Peyer's patch (tissue), 4 donors: ENCODE results near the gene CDC73. TPM values are rescaled to one million over a fixed set of nuclear protein-coding genes. Genes with fewer than 3 reads are reported as not detected.

ENCODE experiments used
- DNase-seq, 3 donors: peaks; one replicate each; pipeline ENCODE4 v3.0.0-alpha.2; 2017 to 2019
- H3K27ac ChIP-seq, 4 donors: fragments of 200-600 bp; sonication (generic); one replicate each; pipeline ENCODE4 v1.5.1; 2016 to 2019
- H3K27me3 ChIP-seq, 2 donors: fragments of 200-600 bp; sonication (generic); one replicate each; pipeline ENCODE4 v1.5.1; 2019
- H3K36me3 ChIP-seq, 3 donors: fragments of 200-600 bp; sonication (generic); one replicate each; pipeline ENCODE4 v1.5.1; 2016 to 2019
- H3K4me1 ChIP-seq, 4 donors: fragments of 200-600 bp; sonication (generic); one replicate each; pipeline ENCODE4 v1.5.1; 2016 to 2019
- H3K4me3 ChIP-seq, 4 donors: fragments of 200-600 bp; sonication (generic); 1 replicate in 3 of 4; 2 replicates in 1 of 4; pipeline ENCODE4 v1.5.1; 2016 to 2019; ENCODE audit warnings: mild to moderate bottlenecking in 1 of 4
- H3K9me3 ChIP-seq, 4 donors: fragments of 200-600 bp; sonication (generic); one replicate each; pipeline ENCODE4 v1.5.1; 2016 to 2019; ENCODE audit warnings: mild to moderate bottlenecking in 1 of 4
- POLR2A ChIP-seq, 2 donors: fragments of 450-650 bp; IDR thresholded peaks; one replicate each; pipeline ENCODE4 v1.5.1; 2017; ENCODE audit warnings: antibody characterized with exemption in 2 of 2, mild to moderate bottlenecking in 2 of 2, moderate library complexity in 2 of 2
- total RNA-seq, 4 donors: library from RNA; depleted of rRNA; stranded (reverse); fragments of >200 nt; gene quantifications; one replicate each; pipeline ENCODE4 v1.1.0, GENCODE V29; 2016
- TF ChIP-seq, protein P1 (sequence below), 6 experiments: fragments of 450-650 bp in 4 of 6; fragments of 200-600 bp in 2 of 6; sonication (generic) in 1 of 6; IDR thresholded peaks; one replicate each; pipeline ENCODE4 v1.5.1; 2017 to 2019; ENCODE audit warnings: antibody characterized with exemption in 6 of 6, mild to moderate bottlenecking in 3 of 6, moderate library complexity in 1 of 6

CDC73 gene
- total RNA-seq, 4 donors from 2014 or later, result 28.6 to 191 (median 43.1) TPM

DNA sequence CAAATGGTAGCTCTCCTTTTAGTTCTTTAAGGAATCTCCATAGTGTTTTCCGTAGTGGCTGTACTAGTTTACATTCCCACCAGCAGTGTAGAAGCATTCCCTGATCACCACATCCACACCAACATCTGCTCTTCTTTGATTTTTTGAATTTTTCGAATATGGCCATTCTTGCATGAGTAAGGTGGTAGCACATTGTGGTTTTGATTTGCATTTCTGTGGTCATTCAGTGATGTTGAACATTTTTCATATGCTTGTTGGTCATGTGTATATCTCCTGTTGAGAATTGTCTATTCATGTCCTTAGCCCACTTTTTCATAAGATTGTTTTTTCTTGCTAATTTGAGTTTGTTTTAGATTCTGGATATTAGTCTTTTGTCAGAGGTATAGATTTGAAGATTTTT, 149.2 kb downstream of the CDC73 start:
- Histone ChIP-seq H3K36me3 (no peaks in the 10 kb centered on the region), H3K4me3 (no peak overlapping the region), H3K4me1 (no peaks in the 10 kb centered on the region), H3K9me3 (no peaks in the 10 kb centered on the region), H3K27me3 (no peaks in the 10 kb centered on the region), H3K27ac (no peak overlapping the region)
- no peak for DNase-seq
- TF ChIP-seq, protein P1, sequence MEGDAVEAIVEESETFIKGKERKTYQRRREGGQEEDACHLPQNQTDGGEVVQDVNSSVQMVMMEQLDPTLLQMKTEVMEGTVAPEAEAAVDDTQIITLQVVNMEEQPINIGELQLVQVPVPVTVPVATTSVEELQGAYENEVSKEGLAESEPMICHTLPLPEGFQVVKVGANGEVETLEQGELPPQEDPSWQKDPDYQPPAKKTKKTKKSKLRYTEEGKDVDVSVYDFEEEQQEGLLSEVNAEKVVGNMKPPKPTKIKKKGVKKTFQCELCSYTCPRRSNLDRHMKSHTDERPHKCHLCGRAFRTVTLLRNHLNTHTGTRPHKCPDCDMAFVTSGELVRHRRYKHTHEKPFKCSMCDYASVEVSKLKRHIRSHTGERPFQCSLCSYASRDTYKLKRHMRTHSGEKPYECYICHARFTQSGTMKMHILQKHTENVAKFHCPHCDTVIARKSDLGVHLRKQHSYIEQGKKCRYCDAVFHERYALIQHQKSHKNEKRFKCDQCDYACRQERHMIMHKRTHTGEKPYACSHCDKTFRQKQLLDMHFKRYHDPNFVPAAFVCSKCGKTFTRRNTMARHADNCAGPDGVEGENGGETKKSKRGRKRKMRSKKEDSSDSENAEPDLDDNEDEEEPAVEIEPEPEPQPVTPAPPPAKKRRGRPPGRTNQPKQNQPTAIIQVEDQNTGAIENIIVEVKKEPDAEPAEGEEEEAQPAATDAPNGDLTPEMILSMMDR (IDR thresholded peaks at IDR 0.05), result no peak

DNA sequence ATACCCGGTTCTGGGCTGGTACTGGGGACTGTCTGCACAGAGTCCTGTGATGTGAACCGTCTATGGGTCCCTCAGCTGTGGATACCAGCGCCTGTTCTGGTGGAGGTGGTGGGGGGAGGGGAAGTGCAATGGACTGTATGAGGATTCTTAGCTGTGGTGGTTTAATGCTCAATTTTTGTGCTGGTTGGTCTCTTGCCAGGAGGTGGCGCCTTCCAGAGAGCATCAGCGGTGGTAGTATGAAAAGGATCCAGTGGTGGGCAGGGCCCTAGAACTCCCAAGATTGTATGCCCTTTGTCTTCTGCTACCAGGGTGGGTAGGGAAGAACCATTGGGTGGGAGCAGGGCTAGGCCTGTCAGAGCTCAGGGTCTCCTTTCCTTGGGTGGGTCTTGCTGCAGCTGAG, 153.9 kb downstream of the CDC73 start:
- Histone ChIP-seq H3K4me3 (no peak overlapping the region), H3K36me3 (no peaks in the 10 kb centered on the region), H3K27me3 (no peaks in the 10 kb centered on the region), H3K9me3 (no peaks in the 10 kb centered on the region), H3K27ac (no peak overlapping the region), H3K4me1 (no peaks in the 10 kb centered on the region)
- no peak for DNase-seq
- no peak for TF ChIP-seq POLR2A (IDR thresholded peaks at IDR 0.05)
- TF ChIP-seq, protein P1 (IDR thresholded peaks at IDR 0.05), result no peak

DNA sequence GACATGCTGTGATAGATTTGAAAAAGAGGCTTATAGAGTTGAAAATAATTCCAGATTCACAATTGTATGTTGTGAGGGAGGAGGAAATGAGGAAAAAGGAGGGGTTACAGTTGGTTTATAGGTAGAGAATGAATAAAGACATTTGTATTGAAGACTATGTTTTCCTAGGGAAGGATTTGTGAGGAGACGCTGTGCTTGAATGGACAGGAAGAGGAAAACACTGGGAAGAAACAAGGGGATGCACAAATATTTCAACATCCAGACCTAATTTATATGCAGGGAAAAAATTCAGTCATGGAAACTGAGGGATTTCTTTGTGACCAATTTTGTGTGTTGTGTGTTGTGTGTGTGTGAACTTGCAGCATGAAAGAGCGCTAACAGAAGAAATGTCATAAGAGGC, 157.1 kb downstream of the CDC73 start:
- TF ChIP-seq, protein P1 (IDR thresholded peaks at IDR 0.05), result no peak
- TF ChIP-seq POLR2A (IDR thresholded peaks at IDR 0.05), result no peak
- Histone ChIP-seq H3K4me3 (no peak overlapping the region), H3K36me3 (no peaks in the 10 kb centered on the region), H3K4me1 (no peaks in the 10 kb centered on the region), H3K9me3 (no peaks in the 10 kb centered on the region), H3K27me3 (no peaks in the 10 kb centered on the region), H3K27ac (no peak overlapping the region)
- DNase-seq, result no peak

DNA sequence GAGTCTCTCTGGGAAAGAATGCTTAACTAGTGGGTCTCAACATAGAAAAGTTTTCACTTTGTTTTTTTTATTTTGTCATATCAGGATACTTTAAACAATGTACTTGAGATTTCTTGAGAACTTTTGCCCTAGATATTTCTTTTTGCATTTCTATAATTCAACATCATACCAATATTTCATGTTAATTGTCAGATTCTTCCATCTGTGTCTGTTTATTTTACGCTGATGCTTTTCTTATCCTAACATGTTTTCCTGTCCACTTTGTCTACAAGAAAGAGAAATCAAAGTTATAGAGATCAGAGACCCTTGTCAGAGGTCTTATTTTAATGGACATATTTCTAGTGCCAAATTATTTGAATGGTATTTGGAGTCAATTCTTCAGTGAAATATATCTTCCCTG, 160.1 kb downstream of the CDC73 start:
- DNase-seq, result no peak
- no peak for TF ChIP-seq POLR2A (IDR thresholded peaks at IDR 0.05)
- TF ChIP-seq, protein P1 (IDR thresholded peaks at IDR 0.05), result no peak
- Histone ChIP-seq H3K4me1 (no peaks in the 10 kb centered on the region), H3K27ac (no peak overlapping the region), H3K4me3 (no peak overlapping the region), H3K27me3 (no peaks in the 10 kb centered on the region), H3K36me3 (no peaks in the 10 kb centered on the region), H3K9me3 (no peaks in the 10 kb centered on the region)

GRCh38 chr1:193283016-193283415, 161.2 kb downstream of the CDC73 start:
- no peaks in the 10 kb centered on the region for H3K4me1 ChIP-seq
- H3K4me3 ChIP-seq, result no peak overlapping the region
- no peak for DNase-seq
- TF ChIP-seq, protein P1 (IDR thresholded peaks at IDR 0.05), result no peak
- TF ChIP-seq POLR2A (IDR thresholded peaks at IDR 0.05), result no peak
- no peaks in the 10 kb centered on the region for H3K9me3 ChIP-seq
- no peaks in the 10 kb centered on the region for H3K27me3 ChIP-seq
- H3K27ac ChIP-seq, result no peak overlapping the region
- H3K36me3 ChIP-seq, result no peaks in the 10 kb centered on the region

DNA sequence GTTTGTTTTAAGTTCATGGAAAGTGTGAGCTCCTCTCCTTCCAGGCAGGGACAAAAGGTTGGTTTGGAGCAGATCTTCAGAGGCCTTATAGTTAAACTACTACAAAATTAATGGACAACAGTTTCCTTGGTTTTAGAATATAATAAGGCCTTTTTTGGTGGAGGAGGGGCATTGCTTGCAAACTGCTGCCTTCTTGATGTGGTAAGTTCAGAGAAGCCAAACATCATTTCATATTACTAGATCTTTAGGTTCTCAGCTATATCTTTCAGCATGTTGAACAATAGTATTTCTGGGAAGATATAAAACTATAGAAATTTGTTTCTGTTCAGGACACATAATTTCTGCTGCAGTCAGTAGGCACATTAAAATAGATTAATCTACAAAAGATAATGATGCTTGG, 162.4 kb downstream of the CDC73 start:
- Histone ChIP-seq H3K9me3 (no peaks in the 10 kb centered on the region), H3K27ac (no peak overlapping the region), H3K4me3 (no peak overlapping the region), H3K4me1 (no peaks in the 10 kb centered on the region), H3K36me3 (no peaks in the 10 kb centered on the region), H3K27me3 (no peaks in the 10 kb centered on the region)
- TF ChIP-seq, protein P1 (IDR thresholded peaks at IDR 0.05), result no peak
- TF ChIP-seq POLR2A (IDR thresholded peaks at IDR 0.05), result no peak
- DNase-seq, result no peak
